K562 (cell line): ENCODE measurements around the gene ALDOC. TPM values are rescaled to one million over a fixed set of nuclear protein-coding genes. Genes with fewer than 3 reads are reported as not detected.

Experiments
- ATAC-seq: fragments of 200-7000 bp; cut with Tn5 transposase; 3 replicates; pipeline ENCODE4 v1.9.1; 2020; ENCODE audit warnings: moderate library complexity
- BruUV-seq: library from RNA; stranded (reverse); fragments of 400-500 nt; replicated peaks from 2 replicates; lab custom pipeline; 2021; lab: Mats Ljungman, UMichigan
- CTCF ChIA-PET: fragments of 300-600 bp; formaldehyde crosslinking; extraction: SDS; loops from one replicate; lab custom pipeline; 2021; ENCODE audit warnings: low intra/inter-chr PET ratio; lab: Yijun Ruan, JAX
- POLR2A ChIA-PET: fragments of 300-600, 350-650 bp; sonication (Branson Sonifier 250); formaldehyde crosslinking; extraction: SDS; loops from one replicate; lab custom pipeline; 2021; ENCODE audit warnings: antibody characterized with exemption, inconsistent platforms; lab: Yijun Ruan, JAX
- DNase-seq, 4 experiments: peaks; one replicate each; pipeline versions ENCODE4 v3.0.0 to v3.0.0-alpha.2; 2011 to 2018; ENCODE audit warnings: low spot score in 3 of 4, mixed read lengths in 3 of 4; ENCODE audit errors: extremely low read depth in 1 of 4
- FAIRE-seq: peaks from 2 replicates; lab custom pipeline; 2011; peaks lifted over from hg19 to GRCh38; lab: Jason Lieb, UNC
- H2AFZ ChIP-seq: 2 replicates; pipeline ENCODE4 v1.6.0; 2011; ENCODE audit warnings: low read depth, low read length, control low read depth, inconsistent platforms
- H3K27ac ChIP-seq: fragments of 200-600 bp; 3 replicates; pipeline ENCODE4 v1.8.0; 2011; ENCODE audit warnings: low read depth, mild to moderate bottlenecking, control low read depth, inconsistent platforms, low read length, moderate library complexity, mixed read lengths; ENCODE audit errors: extremely low read depth
- H3K27me3 ChIP-seq, 2 experiments: fragments of 300-600 bp in 1 of 2; 2 replicates in 1 of 2; 3 replicates in 1 of 2; pipeline versions ENCODE4 v1.6.0 to v1.8.0; 2011; ENCODE audit warnings: inconsistent platforms in 2 of 2, low read length in 2 of 2, mild to moderate bottlenecking in 1 of 2, mixed read lengths in 1 of 2, moderate library complexity in 1 of 2; ENCODE audit not compliant: control insufficient read depth in 2 of 2, insufficient read depth in 2 of 2
- H3K36me3 ChIP-seq: fragments of 300-600 bp; 3 replicates; pipeline ENCODE4 v1.8.0; 2011; ENCODE audit warnings: mild to moderate bottlenecking, low read length, inconsistent platforms; ENCODE audit not compliant: control insufficient read depth, insufficient read depth
- H3K4me1 ChIP-seq, 2 experiments: fragments of 200-600 bp in 1 of 2; replicated peaks in 1 of 2; 2 replicates in 1 of 2; 3 replicates in 1 of 2; pipeline versions ENCODE4 v1.5.1 to v1.8.0; 2011; ENCODE audit warnings: inconsistent platforms in 2 of 2, low read length in 2 of 2, mild to moderate bottlenecking in 1 of 2, mixed read lengths in 1 of 2, moderate library complexity in 1 of 2; ENCODE audit not compliant: control insufficient read depth in 2 of 2, insufficient read depth in 2 of 2
- H3K4me2 ChIP-seq: 2 replicates; pipeline ENCODE4 v1.6.1; 2011; ENCODE audit warnings: low read length, control low read depth, inconsistent platforms, mixed read lengths; ENCODE audit not compliant: insufficient read depth
- H3K4me3 ChIP-seq: fragments of 200-600 bp; sonication (generic), shearing (Covaris generic); 2 replicates; pipeline ENCODE4 v1.5.1; 2016; ENCODE audit warnings: control low read depth, inconsistent platforms
- H3K79me2 ChIP-seq: fragments of 200-600 bp; 3 replicates; pipeline ENCODE4 v1.8.0; 2011; ENCODE audit warnings: low read length, inconsistent platforms; ENCODE audit not compliant: control insufficient read depth, insufficient read depth
- H3K9ac ChIP-seq, 2 experiments: 2 replicates each; pipeline versions ENCODE4 v1.6.0 to v1.6.1; 2011; ENCODE audit warnings: low read depth in 2 of 2, low read length in 2 of 2, control low read depth in 1 of 2, inconsistent platforms in 1 of 2, mild to moderate bottlenecking in 1 of 2, mixed read lengths in 1 of 2; ENCODE audit not compliant: insufficient read depth in 1 of 2
- H3K9me1 ChIP-seq: one replicate; pipeline ENCODE4 v1.6.0; 2011; ENCODE audit warnings: inconsistent platforms, mild to moderate bottlenecking, low read length, moderate library complexity; ENCODE audit not compliant: control insufficient read depth, insufficient read depth
- H3K9me3 ChIP-seq: replicated peaks from 2 replicates; pipeline ENCODE4 v1.5.1; 2011; ENCODE audit warnings: low read depth, low read length, inconsistent platforms; ENCODE audit not compliant: control insufficient read depth, insufficient read depth
- H4K20me1 ChIP-seq: replicated peaks from 2 replicates; pipeline ENCODE4 v1.6.1; 2011; ENCODE audit warnings: low read length, inconsistent platforms, mixed read lengths; ENCODE audit not compliant: control insufficient read depth, insufficient read depth
- CBX2 ChIP-seq: fragments of 200-600 bp; sonication (generic); IDR thresholded peaks from one replicate; pipeline ENCODE4 v1.6.1; 2012; ENCODE audit warnings: mild to moderate bottlenecking, low read length, inconsistent platforms; ENCODE audit not compliant: insufficient read depth, poor library complexity, severe bottlenecking
- MED1 ChIP-seq: sonication (generic); formaldehyde crosslinking; IDR thresholded peaks from 2 replicates; pipeline ENCODE4 v1.8.1; 2023; ENCODE audit warnings: missing genetic modification reagents, borderline replicate concordance
- PHF20 ChIP-seq: fragments of 450-650 bp; IDR thresholded peaks from 2 replicates; pipeline ENCODE4 v1.6.1; 2018; ENCODE audit not compliant: partially characterized antibody
- RAD21 ChIP-seq, 2 experiments: fragments of 250-450 bp in 1 of 2; fragments of 450-650 bp in 1 of 2; sonication (Bioruptor Pico) in 1 of 2; formaldehyde crosslinking in 1 of 2; IDR thresholded peaks in 1 of 2; conservative IDR thresholded peaks in 1 of 2; 2 replicates each; pipeline versions ENCODE4 v1.4.0 to v1.8.0; 2020 to 2022; ENCODE audit warnings: mild to moderate bottlenecking in 2 of 2, moderate library complexity in 1 of 2
- RAD51 ChIP-seq: fragments of 450-650 bp; IDR thresholded peaks from 2 replicates; pipeline ENCODE4 v1.7.1; 2016; ENCODE audit warnings: low read depth, mild to moderate bottlenecking, borderline replicate concordance
- SETDB1 ChIP-seq: IDR thresholded peaks from one replicate; pipeline ENCODE4 v1.6.1; 2012; ENCODE audit warnings: low read length, control low read depth, inconsistent platforms
- ZNF551 ChIP-seq: fragments of 250-450 bp; sonication (Bioruptor Pico); IDR thresholded peaks from 2 replicates; pipeline ENCODE4 v1.5.0; 2021; ENCODE audit warnings: mild to moderate bottlenecking, moderate library complexity
- ZZZ3 ChIP-seq: fragments of 450-650 bp; IDR thresholded peaks from 2 replicates; pipeline ENCODE4 v1.6.1; 2016; ENCODE audit warnings: antibody characterized with exemption, mild to moderate bottlenecking, moderate library complexity
- WGBS: fragments of 100-300 bp; shearing (Covaris generic); methylation state at CpG from one replicate; pipeline ENCODE4 v1.1.6; 2016; ENCODE audit warnings: low coverage, mixed read lengths; ENCODE audit not compliant: insufficient coverage; ENCODE audit errors: missing lambda C conversion rate; 5-methylcytosine and 5-hydroxymethylcytosine counted together
- in situ Hi-C: fragments of 300-500 bp; cut with MboI; formaldehyde crosslinking; loops from 4 replicates; pipeline ENCODE4 v1.15.0; 2018; ENCODE audit warnings: inconsistent platforms, mixed read lengths
- intact Hi-C: fragments of 100-400 bp; cut with micrococcal nuclease; formaldehyde crosslinking; loops from 2 replicates; pipeline ENCODE4 v1.14.2; 2022
- polyA plus RNA-seq, 8 experiments: library from polyadenylated mRNA; depleted of rRNA in 4 of 8; stranded (reverse) in 5 of 8; unstranded in 3 of 8; fragments of >200 nt; fragmentation: Nextera tagmentation in 2 of 8; fragmentation: Illumina TruSeq in 1 of 8; extraction: Ambion mirVana in 2 of 8; extraction: Trizol in 1 of 8; gene quantifications; 2 replicates each; pipeline versions ENCODE4 v1.2.1 to v1.2.3, GENCODE V29; 2011 to 2014; ENCODE audit warnings: inconsistent platforms in 1 of 8, missing spikeins in 1 of 8
- total RNA-seq, 7 experiments: library from RNA; depleted of rRNA in 6 of 7; stranded (reverse); fragments of >200 nt in 6 of 7; fragmentation: Illumina TruSeq in 2 of 7; extraction: Trizol in 2 of 7; gene quantifications; 2 replicates each; pipeline versions ENCODE4 v1.2.1 to v1.2.3, GENCODE V29; 2011 to 2021; ENCODE audit warnings: low replicate concordance in 1 of 7
- TF ChIP-seq, protein P1 (sequence below): sonication (generic); formaldehyde crosslinking; IDR thresholded peaks from 2 replicates; pipeline ENCODE4 v1.8.0; 2022; ENCODE audit warnings: mild to moderate bottlenecking, missing genetic modification reagents
- TF ChIP-seq, protein P2 (sequence below): fragments of 450-650 bp; IDR thresholded peaks from 2 replicates; pipeline ENCODE4 v1.7.0; 2016; ENCODE audit warnings: borderline replicate concordance
- TF ChIP-seq, protein P3 (sequence below): IDR thresholded peaks from 2 replicates; pipeline ENCODE4 v1.6.1; 2012; ENCODE audit warnings: low read depth, low read length, improper control_type of control experiment, borderline replicate concordance
- TF ChIP-seq, protein P4 (sequence below): sonication (generic); formaldehyde crosslinking; IDR thresholded peaks from 2 replicates; pipeline ENCODE4 v1.4.0; 2020; ENCODE audit warnings: mild to moderate bottlenecking, missing genetic modification reagents

Gene ALDOC
- total and polyA plus RNA-seq, 9 of the 15 experiments (the other 6 are each of a cell fraction or from before 2014, with no cell fraction given), result 43.2 to 263 (median 99.2) TPM

DNA sequence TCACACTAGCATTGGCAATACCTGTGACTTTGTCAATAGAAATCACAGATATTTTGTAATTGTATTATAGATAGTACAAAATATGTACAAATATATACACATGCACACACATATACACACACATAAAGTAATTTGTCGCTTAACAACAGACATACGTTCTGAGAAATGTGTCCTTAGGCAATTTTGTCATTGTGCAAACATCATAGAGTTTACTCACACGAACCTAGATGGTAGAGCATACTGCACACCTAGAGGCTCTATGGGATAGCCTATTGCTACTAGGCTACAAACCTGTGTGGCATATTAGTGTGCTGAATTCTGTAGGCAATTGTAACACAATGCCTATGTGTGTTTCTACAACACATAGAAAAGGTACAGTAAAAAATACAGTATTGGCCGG, 35.3 kb downstream of the ALDOC start:
- no peaks in the 10 kb centered on the region for H3K79me2 ChIP-seq
- no peak overlapping the region for H3K4me3 ChIP-seq
- WGBS, result 26% methylated on average over 4 of the region's 4 CpGs
- in situ Hi-C loops, result no loop called here
- FAIRE-seq (no peak), ATAC-seq (no peak)
- H3K9me1 ChIP-seq, result no peaks in the 10 kb centered on the region
- CTCF ChIA-PET, result interaction anchor here (1.8 to 5.1 kb wide), 2 partner anchors 47 to 781 kb away, joined by 7 to 69 read pairs; no protein-coding TSS in a partner anchor
- BruUV-seq, result no TSS peak
- no peak overlapping the region for H3K9ac ChIP-seq
- no peak overlapping the region for H2AFZ ChIP-seq
- H3K36me3 ChIP-seq, result no peaks in the 10 kb centered on the region
- no peak overlapping the region for H3K4me2 ChIP-seq
- no peaks in the 10 kb centered on the region for H3K9me3 ChIP-seq
- H3K27ac ChIP-seq, result no peak overlapping the region
- intact Hi-C loops, result no loop called here
- TF ChIP-seq, protein P1, sequence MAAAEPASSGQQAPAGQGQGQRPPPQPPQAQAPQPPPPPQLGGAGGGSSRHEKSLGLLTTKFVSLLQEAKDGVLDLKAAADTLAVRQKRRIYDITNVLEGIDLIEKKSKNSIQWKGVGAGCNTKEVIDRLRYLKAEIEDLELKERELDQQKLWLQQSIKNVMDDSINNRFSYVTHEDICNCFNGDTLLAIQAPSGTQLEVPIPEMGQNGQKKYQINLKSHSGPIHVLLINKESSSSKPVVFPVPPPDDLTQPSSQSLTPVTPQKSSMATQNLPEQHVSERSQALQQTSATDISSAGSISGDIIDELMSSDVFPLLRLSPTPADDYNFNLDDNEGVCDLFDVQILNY (CRISPR knock-in tag), result no peak
- no peak for TF ChIP-seq CBX2
- TF ChIP-seq ZZZ3, result no peak
- no peak for TF ChIP-seq RAD21 (CRISPR knock-in tag; conservative IDR thresholded peaks at IDR 0.05 in 1 of 2, IDR thresholded peaks at IDR 0.05 in 1 of 2)
- TF ChIP-seq, protein P2, sequence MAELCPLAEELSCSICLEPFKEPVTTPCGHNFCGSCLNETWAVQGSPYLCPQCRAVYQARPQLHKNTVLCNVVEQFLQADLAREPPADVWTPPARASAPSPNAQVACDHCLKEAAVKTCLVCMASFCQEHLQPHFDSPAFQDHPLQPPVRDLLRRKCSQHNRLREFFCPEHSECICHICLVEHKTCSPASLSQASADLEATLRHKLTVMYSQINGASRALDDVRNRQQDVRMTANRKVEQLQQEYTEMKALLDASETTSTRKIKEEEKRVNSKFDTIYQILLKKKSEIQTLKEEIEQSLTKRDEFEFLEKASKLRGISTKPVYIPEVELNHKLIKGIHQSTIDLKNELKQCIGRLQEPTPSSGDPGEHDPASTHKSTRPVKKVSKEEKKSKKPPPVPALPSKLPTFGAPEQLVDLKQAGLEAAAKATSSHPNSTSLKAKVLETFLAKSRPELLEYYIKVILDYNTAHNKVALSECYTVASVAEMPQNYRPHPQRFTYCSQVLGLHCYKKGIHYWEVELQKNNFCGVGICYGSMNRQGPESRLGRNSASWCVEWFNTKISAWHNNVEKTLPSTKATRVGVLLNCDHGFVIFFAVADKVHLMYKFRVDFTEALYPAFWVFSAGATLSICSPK, result no peak
- no peak for TF ChIP-seq PHF20
- TF ChIP-seq, protein P3, sequence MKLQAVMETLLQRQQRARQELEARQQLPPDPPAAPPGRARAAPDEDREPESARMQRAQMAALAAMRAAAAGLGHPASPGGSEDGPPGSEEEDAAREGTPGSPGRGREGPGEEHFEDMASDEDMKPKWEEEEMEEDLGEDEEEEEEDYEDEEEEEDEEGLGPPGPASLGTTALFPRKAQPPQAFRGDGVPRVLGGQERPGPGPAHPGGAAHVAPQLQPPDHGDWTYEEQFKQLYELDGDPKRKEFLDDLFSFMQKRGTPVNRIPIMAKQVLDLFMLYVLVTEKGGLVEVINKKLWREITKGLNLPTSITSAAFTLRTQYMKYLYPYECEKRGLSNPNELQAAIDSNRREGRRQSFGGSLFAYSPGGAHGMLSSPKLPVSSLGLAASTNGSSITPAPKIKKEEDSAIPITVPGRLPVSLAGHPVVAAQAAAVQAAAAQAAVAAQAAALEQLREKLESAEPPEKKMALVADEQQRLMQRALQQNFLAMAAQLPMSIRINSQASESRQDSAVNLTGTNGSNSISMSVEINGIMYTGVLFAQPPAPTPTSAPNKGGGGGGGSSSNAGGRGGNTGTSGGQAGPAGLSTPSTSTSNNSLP, result no peak
- no peak for TF ChIP-seq MED1 (CRISPR knock-in tag)
- no peak for TF ChIP-seq ZNF551 (CRISPR knock-in tag)
- TF ChIP-seq SETDB1, result no peak
- TF ChIP-seq RAD51, result no peak
- TF ChIP-seq, protein P4, sequence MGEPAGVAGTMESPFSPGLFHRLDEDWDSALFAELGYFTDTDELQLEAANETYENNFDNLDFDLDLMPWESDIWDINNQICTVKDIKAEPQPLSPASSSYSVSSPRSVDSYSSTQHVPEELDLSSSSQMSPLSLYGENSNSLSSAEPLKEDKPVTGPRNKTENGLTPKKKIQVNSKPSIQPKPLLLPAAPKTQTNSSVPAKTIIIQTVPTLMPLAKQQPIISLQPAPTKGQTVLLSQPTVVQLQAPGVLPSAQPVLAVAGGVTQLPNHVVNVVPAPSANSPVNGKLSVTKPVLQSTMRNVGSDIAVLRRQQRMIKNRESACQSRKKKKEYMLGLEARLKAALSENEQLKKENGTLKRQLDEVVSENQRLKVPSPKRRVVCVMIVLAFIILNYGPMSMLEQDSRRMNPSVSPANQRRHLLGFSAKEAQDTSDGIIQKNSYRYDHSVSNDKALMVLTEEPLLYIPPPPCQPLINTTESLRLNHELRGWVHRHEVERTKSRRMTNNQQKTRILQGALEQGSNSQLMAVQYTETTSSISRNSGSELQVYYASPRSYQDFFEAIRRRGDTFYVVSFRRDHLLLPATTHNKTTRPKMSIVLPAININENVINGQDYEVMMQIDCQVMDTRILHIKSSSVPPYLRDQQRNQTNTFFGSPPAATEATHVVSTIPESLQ (CRISPR knock-in tag), result no peak
- TF ChIP-seq, all 486 proteins: peak for 0
- Histone ChIP-seq H4K20me1 (peaks cover 5% of the 10 kb centered on the region; the same call in 1 of the 2 replicates), H3K4me1 (peaks cover 0 to 3% of the 10 kb centered on the region in 2 experiments; a peak in 2 of 5 replicates), H3K27me3 (peaks cover 4 to 29% of the 10 kb centered on the region in 2 experiments; a peak in 3 of 5 replicates)
- POLR2A ChIA-PET, result interaction anchor here (0.6 kb wide), 1 partner anchor 49 kb away, joined by 3 read pairs; no protein-coding TSS in a partner anchor
- DNase-seq, result no peak
